ENCODE results near the gene CENPB.

GRCh38 chr20:3825526-3825925 is 39.0 kb upstream of the CENPB start:
- TF ChIP-seq POLR2A (IDR thresholded peaks at IDR 0.05) (no peak), EP300 (IDR thresholded peaks at IDR 0.05) (no peak)
